Hematopoietic multipotent progenitor cell treated with erythropoietin and hydrocortisone succinate and interleukin-3 and kit ligand, for 17 days (in vitro differentiated cells): Measurements from ENCODE around the gene B3GLCT.
"Not testable (repeated sequence)": the region's sequence is repeated elsewhere in the genome, so short reads cannot be mapped to it uniquely, and the experiment has no call there.

Experiments
- DNase-seq: peaks from one replicate; pipeline ENCODE4 v3.0.0-alpha.2; 2015; ENCODE audit warnings: low spot score

Gene B3GLCT

DNA sequence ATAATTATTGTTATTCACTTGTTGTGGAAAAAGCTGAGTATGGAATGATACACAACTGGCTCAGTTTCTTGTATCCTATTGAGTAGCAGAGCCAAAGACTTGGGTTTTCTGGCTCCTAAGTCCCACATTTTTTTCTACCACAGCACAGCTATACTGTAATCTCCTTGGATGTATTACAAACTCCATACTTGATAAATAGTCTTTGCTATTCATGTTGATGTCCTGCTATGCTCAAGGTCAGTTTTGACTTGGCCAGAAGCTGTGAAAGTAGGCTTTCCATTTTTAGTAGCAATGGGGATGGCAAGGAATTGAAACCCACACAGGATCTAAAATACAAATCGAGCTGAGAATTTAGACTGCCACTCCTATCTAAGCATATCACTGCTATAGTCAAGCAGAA is 79.1 kb downstream of the B3GLCT start:
- DNase-seq: no peak

- no peak for DNase-seq
These were observed 83.1 kb downstream of the B3GLCT start for GRCh38 chr13:31282741-31283455.

DNA sequence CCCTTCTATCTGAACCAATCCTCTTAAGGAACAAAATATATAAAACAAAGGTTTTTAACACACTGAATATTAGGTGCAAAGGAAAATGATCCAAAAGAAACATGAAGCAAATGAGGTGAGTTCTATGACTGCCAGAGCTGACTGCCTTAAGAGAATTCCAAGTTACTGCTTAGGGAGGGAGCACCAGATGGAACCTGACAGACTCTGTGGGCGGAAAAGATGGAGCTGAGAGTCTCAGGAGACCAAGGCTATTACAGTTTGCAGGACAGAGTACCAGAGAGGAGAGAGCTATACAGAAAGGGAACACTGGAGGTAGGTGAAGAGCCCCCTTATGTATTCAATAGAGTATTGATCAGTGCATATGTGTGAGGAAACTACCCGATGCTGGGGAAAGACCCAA is 87.2 kb downstream of the B3GLCT start:
- no peak for DNase-seq

DNA sequence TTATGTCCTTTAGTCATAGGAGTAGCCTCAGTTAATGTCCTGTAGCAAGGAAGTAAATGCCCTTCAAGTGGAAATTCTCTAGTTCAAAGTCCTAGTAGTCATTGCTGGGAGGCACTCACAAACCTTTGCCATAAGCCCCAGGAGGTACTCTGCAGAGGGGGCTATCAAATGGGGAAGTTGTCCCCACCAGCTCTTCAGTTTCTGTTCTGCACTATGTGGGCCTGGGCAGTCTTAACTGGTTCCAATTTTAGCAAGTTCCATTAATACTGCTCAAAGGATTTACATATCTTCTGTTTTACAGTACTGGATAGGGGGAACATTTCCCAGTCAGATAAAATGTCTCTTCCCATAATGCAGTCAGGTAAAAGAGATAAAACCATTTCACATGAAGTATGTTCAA is 101.3 kb downstream of the B3GLCT start:
- no peak for DNase-seq

GRCh38 chr13:31310356-31310755 is 110.6 kb downstream of the B3GLCT start:
- DNase-seq: no peak

GRCh38 chr13:31310786-31311185 is 111.0 kb downstream of the B3GLCT start:
- no peak for DNase-seq

GRCh38 chr13:31311921-31312320 is 112.1 kb downstream of the B3GLCT start:
- DNase-seq: peak; percentile 5

DNA sequence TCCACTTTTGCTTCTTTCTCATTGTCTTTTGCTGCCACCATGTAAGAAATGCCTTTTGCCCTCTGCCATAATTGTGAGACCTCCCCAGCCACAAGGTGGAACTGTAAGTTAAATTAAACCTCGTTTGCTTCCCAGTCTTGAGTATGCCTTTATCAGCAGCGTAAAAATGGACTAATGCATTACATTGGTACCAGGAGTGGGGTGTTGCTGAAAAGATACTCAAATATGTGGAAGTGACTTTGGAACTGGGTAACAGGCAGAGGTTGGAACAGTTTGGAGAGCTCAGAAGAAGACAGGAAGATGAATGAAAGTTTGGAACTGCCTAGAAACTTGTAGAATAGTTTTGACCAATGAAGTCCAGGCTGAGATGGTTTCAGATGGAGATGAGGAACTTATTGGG is 115.2 kb downstream of the B3GLCT start:
- DNase-seq: no peak

- DNase-seq: no peak
These were observed 121.2 kb downstream of the B3GLCT start for GRCh38 chr13:31320946-31321345.

GRCh38 chr13:31321457-31321856 is 121.7 kb downstream of the B3GLCT start:
- DNase-seq: no peak

DNA sequence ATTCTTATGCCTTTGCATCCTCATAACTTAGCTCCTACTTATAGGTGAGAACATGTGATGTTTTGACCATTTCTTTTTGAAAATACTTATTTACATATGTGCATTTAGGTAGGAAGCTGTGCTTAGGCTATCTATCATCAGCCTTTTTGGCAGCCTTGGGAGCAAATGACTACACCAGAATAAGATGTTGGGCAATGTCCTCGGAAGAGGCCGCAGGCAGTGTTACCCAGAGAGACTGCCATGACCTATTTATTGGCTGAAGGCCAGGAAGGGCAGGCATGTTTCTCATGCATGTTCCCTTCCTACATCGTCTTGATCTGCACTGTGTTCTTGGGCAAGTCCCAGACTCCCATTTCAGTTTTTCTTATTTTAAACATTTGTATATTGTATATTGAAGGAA is 122.3 kb downstream of the B3GLCT start:
- no peak for DNase-seq

- DNase-seq: no peak
These were observed 123.1 kb downstream of the B3GLCT start for GRCh38 chr13:31322702-31323405.

GRCh38 chr13:31327182-31327860 is 127.5 kb downstream of the B3GLCT start:
- DNase-seq: no peak

- DNase-seq: no peak
These were observed 128.9 kb downstream of the B3GLCT start for GRCh38 chr13:31328549-31329235.

DNA sequence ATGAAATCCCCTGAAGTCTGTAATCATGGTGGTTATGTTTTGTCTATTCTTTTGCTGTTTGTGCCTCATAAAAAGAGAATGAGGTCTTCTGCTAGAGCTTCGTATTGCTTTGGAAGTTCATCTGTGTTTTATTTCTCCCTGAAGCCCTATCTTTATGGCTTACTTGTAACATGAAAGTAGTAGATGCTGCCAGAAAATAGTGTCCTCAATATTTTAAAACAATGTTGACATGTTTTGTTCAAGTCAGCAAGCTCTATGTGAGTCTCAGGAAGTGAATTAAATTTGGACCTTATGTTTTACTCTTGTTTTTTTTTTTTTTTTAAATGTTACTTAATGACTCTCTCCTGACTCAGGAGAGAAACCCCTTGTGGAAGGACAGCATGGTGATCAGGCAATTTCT is 130.5 kb downstream of the B3GLCT start:
- DNase-seq: no peak

DNA sequence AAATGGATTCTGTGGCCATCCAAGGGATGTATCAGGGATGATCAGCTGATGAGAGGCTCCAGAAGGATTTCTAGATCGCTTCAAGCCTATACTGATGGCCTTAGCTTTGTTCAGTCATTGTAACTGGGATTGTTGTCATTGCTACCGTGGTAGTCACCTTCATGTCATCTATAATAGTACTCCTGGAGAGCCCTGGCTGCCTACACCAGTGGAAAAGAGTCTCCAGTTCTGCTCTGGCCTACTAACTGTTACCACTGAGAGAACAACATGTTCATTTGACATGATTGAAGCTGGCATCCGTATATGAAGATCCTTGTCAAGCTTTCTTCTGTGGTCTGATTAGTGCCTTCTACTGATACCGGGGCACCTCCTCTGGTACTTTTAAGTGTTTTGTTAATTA is 131.3 kb downstream of the B3GLCT start:
- no peak for DNase-seq

DNA sequence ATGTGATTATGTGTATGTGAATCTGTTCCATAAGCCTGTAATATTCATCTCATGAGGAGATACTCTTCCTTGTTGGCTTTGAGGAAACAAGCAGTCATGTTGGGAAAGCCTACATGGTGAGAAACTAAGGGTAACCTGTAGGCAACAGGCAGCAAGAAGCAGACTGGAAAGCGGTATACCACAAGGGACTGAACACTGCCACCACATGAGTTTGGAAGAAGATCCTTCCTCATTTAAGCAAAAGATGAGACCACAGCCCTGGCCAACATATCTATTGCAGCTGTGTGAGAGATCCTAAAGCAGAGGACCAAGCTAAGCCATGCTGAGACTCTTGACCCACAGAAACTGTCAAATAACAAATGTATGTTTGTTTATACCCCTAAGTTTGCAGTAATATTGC is 134.8 kb downstream of the B3GLCT start:
- no peak for DNase-seq

- no peak for DNase-seq
These were observed 135.3 kb downstream of the B3GLCT start for GRCh38 chr13:31334994-31335557.

DNA sequence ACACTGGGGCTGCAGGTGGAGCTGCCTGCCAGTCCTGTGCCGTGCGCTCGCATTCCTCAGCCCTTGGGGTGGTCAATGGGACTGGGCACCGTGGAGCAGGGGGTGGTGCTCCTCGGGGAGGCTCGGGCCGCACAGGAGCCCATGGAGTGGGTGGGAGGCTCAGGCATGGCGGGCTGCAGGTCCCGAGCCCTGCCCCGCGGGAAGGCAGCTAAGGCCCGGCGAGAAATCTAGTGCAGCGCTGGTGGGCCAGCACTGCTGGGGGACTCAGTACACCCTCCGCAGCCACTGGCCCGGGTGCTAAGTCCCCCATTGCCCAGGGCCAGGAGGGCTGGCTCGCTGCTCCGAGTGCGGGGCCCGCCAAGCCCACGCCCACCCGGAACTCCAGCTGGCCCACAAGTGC is 139.8 kb downstream of the B3GLCT start:
- not testable (repeated sequence) for DNase-seq

DNA sequence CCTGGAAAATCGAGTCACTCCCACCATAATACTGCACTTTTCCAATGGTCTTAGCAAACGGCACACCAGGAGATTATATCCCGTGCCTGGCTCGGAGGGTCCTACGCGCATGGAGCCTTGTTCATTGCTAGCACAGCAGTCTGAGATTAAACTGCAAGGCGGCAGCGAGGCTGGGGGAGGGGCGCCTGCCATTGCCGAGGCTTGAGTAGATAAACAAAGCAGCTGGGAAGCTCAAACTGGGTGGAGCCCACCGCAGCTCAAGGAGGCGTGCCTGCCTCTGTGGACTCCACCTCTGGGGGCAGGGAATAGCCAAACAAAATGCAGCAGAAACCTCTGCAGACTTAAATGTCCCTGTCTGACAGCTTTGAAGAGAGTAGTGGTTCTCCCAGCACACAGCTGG is 141.1 kb downstream of the B3GLCT start:
- not testable (repeated sequence) for DNase-seq

GRCh38 chr13:31346891-31347290 is 147.1 kb downstream of the B3GLCT start:
- no peak for DNase-seq

- no peak for DNase-seq
These were observed 149.4 kb downstream of the B3GLCT start for GRCh38 chr13:31349156-31349555.
